ENCODE results near the gene SLC6A1. TPM values are rescaled to one million over a fixed set of nuclear protein-coding genes. Genes with fewer than 3 reads are reported as not detected.

Gene SLC6A1
- total RNA-seq, 6 experiments from 2014 or later = 14.5 to 70.1 (median 37.3) TPM

DNA sequence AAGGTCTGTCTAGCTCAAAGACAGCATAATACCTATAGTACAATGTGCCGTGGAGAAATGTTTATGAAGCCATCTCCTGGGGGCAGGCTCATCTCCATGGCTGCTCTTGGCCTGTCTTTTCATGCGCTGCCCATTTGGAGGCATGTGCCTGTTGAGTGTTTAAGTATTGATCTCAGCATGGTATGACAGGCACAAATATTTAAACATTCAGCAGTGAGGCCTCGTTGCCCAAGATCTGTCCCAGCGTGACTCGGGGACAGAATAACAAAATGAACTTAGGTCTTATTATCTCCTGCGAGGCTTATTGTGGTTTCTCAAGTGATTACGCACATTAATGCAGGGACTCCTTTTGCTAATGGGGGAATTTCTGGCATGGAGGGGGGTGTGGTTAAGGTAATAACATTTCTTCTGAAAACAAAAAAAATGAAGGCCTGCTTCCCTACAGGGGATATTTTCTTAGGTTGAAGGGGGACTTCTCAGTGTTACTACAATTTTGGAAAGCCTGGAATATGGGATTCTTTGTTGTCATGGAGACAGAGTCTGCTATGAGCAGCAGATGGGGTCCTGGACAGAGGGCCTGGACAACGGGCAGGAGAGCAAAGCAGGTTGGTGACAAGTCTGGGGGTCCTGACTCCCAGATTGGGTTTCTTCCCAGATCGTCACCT is 4.4 kb upstream of the SLC6A1 start:
- WGBS (ENCODE audit: insufficient coverage, low coverage, low lambda C conversion rate, missing lambda C conversion rate) = 31% methylated on average over 7 of the region's 9 CpGs
- DNase-seq (peak; percentile 64 to 84 (median 82)), ATAC-seq (peak; percentile 57 to 76 (median 62))
- peaks cover 0 to 38% (median 19%) of the 10 kb centered on the region in 4 donors for H3K4me1 ChIP-seq
- H3K9me3 ChIP-seq = no peaks in the 10 kb centered on the region
- no peaks in the 10 kb centered on the region for H3K27me3 ChIP-seq
- H3K27ac ChIP-seq = peak overlapping the region in 2 of 3 donors; percentile 90 to 91
- no peak overlapping the region for H3K4me3 ChIP-seq
- intact Hi-C loops (cut with DNase I) = no loop called here
- TF ChIP-seq, protein P1, sequence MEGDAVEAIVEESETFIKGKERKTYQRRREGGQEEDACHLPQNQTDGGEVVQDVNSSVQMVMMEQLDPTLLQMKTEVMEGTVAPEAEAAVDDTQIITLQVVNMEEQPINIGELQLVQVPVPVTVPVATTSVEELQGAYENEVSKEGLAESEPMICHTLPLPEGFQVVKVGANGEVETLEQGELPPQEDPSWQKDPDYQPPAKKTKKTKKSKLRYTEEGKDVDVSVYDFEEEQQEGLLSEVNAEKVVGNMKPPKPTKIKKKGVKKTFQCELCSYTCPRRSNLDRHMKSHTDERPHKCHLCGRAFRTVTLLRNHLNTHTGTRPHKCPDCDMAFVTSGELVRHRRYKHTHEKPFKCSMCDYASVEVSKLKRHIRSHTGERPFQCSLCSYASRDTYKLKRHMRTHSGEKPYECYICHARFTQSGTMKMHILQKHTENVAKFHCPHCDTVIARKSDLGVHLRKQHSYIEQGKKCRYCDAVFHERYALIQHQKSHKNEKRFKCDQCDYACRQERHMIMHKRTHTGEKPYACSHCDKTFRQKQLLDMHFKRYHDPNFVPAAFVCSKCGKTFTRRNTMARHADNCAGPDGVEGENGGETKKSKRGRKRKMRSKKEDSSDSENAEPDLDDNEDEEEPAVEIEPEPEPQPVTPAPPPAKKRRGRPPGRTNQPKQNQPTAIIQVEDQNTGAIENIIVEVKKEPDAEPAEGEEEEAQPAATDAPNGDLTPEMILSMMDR (IDR thresholded peaks at IDR 0.05) = no peak
- no peak for TF ChIP-seq POLR2A (IDR thresholded peaks at IDR 0.05)
- no peaks in the 10 kb centered on the region for H3K36me3 ChIP-seq

DNA sequence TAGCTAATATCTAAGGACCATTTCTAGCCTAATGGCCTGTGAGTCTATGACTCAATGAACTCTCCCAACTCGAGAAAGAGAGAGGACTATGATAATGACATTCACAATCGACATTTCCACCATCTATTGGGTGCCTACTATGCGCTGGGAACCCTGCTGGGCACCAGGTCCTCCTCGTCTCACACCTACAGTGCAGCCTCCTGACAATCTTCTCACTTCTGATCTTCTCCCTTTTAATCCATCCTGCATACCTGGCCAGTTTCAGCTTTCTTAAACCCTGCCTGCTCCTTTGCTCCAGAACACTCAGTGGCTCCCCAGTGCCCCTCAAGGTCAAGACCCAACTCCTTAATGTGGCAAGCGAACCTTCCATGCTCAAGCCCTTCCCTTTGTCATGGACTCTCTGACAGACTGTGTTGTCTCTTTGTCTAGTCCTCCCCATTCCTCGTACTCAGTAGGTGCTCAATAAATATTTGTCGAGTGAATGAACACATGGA is 3.5 kb upstream of the SLC6A1 start:
- Histone ChIP-seq H3K4me3 (no peak overlapping the region), H3K36me3 (no peaks in the 10 kb centered on the region), H3K27me3 (no peaks in the 10 kb centered on the region), H3K9me3 (no peaks in the 10 kb centered on the region), H3K4me1 (peaks cover 0 to 38% (median 19%) of the 10 kb centered on the region in 4 donors), H3K27ac (peak overlapping the region in 2 of 3 donors; percentile 90 to 91)
- WGBS (ENCODE audit: insufficient coverage, low coverage, low lambda C conversion rate, missing lambda C conversion rate) = 76% methylated on average over 5 of the region's 7 CpGs
- ATAC-seq = no peak
- intact Hi-C loops (cut with DNase I) = no loop called here
- DNase-seq = no peak
- no peak for TF ChIP-seq POLR2A (IDR thresholded peaks at IDR 0.05)
- TF ChIP-seq, protein P1 (IDR thresholded peaks at IDR 0.05) = no peak

- Histone ChIP-seq H3K9me3 (no peaks in the 10 kb centered on the region), H3K27ac (peak overlapping the region; percentile 21 to 86 (median 65)), H3K4me3 (peak overlapping the region; percentile 44 to 82 (median 70)), H3K36me3 (no peaks in the 10 kb centered on the region), H3K27me3 (no peaks in the 10 kb centered on the region), H3K4me1 (peaks cover 0 to 54% (median 28%) of the 10 kb centered on the region in 4 donors)
- intact Hi-C loops (cut with DNase I) = no loop called here
- 3% methylated on average over 17 of the region's 69 CpGs for WGBS (ENCODE audit: insufficient coverage, low coverage, low lambda C conversion rate, missing lambda C conversion rate)
- no peak for TF ChIP-seq POLR2A (IDR thresholded peaks at IDR 0.05)
- TF ChIP-seq, protein P1 (IDR thresholded peaks at IDR 0.05) = no peak
- ATAC-seq (peak; percentile 13 to 38 (median 24)), DNase-seq (no peak)
These were observed 588 bp downstream of the SLC6A1 start for GRCh38 chr3:10992943-10993728.

DNA sequence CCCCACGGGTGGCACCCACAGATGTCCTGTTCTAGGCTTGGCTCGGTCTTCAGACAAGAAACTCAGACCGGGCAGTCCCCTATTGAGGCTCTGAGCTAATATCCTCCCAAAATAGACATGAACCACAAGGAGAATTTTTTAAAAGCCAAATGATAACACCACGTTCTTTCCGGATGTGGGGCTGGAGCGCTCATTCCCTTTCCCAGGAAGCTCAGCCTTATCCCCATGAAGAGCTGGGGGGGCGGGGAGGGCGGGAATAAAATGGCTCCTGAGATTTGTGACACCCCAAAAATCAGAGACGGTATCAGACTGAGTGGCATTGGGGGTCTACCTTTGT is 1.1 kb downstream of the SLC6A1 start:
- ATAC-seq = no peak
- Histone ChIP-seq H3K9me3 (no peaks in the 10 kb centered on the region), H3K27me3 (no peaks in the 10 kb centered on the region), H3K4me1 (peaks cover 0 to 54% (median 27%) of the 10 kb centered on the region in 4 donors), H3K4me3 (peak overlapping the region; percentile 44 to 82 (median 70)), H3K27ac (peak overlapping the region in 2 of 3 donors; percentile 65 to 86), H3K36me3 (no peaks in the 10 kb centered on the region)
- TF ChIP-seq, protein P1 (IDR thresholded peaks at IDR 0.05) = no peak
- no peak for TF ChIP-seq POLR2A (IDR thresholded peaks at IDR 0.05)
- intact Hi-C loops (cut with DNase I) = no loop called here
- DNase-seq = no peak
- WGBS (ENCODE audit: insufficient coverage, low coverage, low lambda C conversion rate, missing lambda C conversion rate) = 8% methylated on average over 8 of the region's 9 CpGs
